HPDE6-E6E7 (cell line): ENCODE measurements around the gene GMDS.

ENCODE experiments used
- DNase-seq: peaks from one replicate; pipeline ENCODE4 v3.0.0; 2011; ENCODE audit warnings: missing footprints; ENCODE audit errors: extremely low spot score

GMDS gene

DNA sequence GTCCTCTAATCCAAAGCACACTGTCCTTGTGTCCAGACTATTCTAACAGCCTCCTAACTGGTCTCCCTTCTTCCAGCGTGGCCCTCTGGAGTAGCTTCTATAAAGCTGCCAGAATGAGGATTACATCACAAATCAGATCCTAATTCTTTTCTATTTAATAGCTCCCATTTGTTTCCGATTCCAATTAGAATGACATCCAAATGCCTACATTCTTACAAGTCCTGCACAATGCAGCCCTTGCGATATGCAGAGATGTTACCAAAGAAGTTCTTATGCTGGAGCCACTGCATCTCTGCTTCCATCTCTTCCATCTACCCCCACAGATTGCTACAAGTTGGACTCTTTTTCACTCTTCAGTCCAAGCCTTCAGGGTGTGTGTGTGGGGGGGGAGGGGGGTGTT, 40.0 kb downstream of the GMDS start:
- DNase-seq, result no peak

DNA sequence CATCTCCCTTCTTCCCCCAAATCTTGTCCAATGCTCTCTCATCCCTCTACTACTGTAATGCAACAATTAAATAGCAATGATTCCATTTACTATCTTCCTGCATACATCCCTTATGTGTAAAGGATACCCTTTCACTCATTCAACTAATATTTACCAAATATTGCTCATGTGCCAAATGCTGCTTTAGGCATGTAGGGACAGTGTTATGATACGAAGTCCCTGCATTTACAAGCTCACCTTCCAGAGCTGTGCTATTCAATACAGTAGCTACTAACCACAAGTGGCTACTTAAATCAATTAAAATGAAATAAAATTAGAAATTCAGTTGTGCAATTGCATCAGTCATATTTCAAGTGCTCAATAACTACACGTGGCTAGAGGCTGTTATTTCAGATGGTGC, 41.1 kb downstream of the GMDS start:
- DNase-seq, result no peak

- no peak for DNase-seq
These were observed 42.1 kb downstream of the GMDS start for GRCh38 chr6:2203264-2203663.

DNA sequence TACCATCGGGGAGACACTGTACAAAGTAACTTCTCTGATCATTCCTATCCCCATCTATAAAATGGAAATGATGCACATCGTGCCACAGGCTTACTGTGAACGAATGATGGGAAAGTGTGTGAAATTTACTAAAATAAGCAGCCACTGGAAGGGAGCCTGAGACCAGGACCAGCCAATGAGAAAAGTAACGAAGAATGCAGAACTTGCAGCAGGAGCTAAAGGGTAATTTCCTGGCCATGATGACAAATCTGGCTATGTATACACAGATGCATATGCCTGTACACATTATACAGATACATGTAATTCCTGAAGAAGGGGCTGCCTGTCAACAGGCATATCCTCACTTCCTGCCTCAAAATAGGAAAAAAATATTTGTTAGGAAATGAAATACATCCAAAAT, 47.4 kb downstream of the GMDS start:
- DNase-seq, result no peak

DNA sequence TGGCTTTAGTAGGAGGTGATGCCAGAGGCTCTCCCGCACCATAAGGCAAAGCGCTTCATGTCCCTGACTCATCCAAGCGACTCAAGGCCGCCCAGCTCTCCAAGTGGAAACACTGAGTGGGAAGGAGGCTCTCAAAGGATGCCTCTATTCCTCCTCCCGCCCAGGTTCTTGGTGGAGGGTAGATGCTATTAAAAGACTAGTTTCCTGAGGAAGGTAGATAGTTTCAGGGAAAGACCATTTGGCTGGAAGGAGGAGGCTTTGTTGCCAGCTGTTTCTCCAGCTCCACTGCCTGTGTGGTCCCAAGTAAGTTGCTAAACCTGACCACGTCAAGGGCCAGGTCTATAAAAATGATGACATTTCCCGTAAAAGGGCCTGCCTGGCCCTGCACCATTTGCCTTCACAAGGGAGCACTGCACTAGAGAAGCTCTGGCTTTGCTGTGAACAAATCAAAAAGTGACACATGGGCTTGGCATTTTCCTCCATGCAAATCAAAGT, 48.2 kb downstream of the GMDS start:
- DNase-seq, result no peak

DNA sequence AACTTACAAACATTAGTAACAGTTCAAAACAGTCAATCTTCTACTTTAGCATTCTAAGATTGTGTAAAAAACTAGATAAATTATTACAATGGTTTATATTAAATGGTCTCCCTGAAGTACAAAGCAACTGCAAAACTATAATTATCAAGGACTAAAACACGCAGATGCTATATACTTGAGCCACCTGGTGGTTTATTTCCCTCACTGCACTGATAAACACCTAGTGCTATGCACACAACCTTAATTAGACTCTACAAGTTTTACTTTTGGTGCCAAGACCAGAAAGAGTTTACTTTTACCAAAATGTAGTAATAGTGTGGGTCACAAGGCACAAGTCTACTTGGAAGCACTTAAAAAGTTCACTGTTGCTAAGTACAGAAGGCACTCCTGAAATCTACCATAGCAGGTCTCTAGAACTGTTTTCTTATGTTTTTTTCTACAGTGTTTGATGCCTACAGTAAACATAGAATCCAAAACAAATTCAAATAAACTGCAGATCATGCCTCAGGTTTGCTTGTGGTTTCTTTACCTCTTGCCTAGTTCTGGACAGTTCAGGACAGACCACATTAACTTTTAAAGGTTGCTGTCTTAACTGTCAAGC, 49.2 kb downstream of the GMDS start:
- DNase-seq, result peak; percentile 10

DNA sequence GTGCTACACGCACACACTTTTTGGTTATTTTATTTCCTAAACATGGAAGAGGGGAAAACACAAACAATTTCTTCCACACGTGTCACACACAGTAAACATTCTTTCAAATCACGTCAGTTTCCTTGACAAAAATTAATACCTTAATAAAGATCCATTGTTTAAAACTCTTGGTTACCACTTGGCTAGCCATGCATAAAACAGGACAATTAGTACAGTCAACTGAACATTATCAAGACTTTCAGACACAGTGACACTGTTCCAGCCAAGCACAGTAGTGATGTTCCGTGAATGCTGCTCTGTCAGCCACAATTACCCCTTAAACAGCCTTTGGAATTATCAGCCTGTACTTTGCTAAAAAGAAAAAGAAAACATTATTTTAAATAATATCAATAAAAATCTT, 50.8 kb downstream of the GMDS start:
- DNase-seq, result no peak

DNA sequence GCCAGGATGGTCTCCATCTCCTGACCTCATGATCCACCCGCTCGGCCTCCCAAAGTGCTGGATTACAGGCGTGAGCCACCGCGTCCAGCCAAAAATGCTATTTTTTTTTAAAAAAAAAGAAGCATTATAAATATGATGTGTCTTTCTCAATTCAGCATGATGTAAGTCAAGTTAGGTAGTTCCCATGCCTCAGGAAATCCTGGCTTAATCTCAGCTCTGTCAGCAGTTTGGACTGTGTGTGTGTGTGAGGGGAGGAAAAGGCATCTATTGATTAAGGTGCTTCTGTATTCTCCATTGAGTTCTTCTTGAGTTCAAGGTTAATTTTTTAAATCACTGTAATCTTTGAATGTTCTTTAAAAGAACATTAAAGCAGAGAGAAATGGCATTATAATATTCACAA, 51.5 kb downstream of the GMDS start:
- no peak for DNase-seq

- no peak for DNase-seq
These were observed 52.4 kb downstream of the GMDS start for GRCh38 chr6:2192976-2193375.

- DNase-seq, result no peak
These were observed 54.0 kb downstream of the GMDS start for GRCh38 chr6:2191390-2191740.

DNA sequence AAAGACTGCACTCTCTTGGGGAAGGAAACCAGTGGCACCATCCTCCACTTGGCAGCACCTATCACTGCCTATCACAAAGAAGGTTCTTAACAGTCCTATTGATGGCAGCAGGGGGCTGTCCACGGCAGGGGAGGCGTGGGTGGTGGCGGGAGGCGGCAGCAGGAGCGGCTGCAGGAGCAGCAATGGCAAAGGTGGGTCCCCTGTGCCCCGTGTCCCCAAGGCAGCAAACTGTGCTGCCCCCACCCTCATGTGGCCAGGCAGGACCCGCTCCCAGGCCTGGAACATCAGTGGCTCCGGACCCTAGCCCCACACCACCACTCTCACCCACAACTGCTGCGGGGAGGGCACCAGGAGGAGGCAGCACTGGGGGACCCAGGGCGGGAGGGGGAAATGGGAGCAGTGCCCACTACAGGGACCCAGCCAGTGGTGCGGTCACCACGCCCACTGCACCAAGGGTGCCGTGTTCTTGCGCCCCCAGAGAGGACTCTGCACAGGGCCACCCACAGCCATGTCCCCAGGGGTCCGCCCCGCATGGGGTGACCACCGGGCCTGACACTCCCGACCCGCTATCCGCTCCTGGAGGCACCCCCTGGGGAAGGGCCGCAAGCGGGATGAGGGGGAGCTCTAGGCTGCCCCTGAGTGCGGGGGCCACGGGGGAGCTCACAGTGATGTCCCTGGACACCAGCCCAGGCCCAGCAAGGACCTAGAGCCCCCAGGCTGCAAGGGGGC, 54.6 kb downstream of the GMDS start:
- DNase-seq, result no peak

- no peak for DNase-seq
These were observed 56.5 kb downstream of the GMDS start for GRCh38 chr6:2188856-2189384.

- DNase-seq, result no peak
These were observed 57.0 kb downstream of the GMDS start for GRCh38 chr6:2188397-2188796.

GRCh38 chr6:2187826-2188225, 57.6 kb downstream of the GMDS start:
- no peak for DNase-seq

DNA sequence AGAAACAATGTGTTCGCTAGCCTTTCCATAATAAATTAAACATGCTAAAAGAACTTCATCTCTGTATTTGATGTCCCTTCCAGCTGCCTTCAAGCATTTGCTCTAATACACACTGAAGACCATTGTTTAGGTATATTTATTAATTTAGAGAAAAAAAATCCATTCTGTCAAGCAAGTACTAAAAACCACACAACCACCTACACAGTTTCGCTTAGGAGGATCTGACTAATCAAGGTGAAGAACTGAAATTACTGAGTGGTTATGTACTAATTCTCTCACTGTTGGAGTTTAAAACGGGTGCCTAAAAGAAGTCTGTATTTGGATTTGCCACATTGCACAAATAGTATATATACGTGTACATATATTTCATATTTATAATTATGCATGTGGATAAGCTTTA, 58.9 kb downstream of the GMDS start:
- no peak for DNase-seq

DNA sequence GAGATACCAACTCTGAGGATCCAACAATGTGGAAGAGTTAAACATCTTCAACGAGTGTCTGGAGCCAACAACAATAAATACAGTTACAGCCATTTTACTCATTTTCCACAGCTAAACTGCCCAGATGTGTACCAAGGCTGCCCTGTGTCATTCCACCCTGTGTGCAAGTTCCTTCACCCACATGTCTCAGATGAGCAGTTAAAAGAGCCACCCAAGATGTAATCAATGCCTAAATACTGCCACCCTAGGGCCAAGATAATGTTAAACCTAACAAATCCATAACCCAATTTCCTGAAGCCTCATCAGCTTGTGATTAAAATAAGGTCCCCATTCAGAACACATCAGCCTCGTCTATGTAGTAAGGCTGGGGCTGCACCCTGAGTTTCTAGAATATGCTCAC, 59.9 kb downstream of the GMDS start:
- DNase-seq, result no peak

- DNase-seq, result no peak
These were observed 60.5 kb downstream of the GMDS start for GRCh38 chr6:2184700-2185455.

DNA sequence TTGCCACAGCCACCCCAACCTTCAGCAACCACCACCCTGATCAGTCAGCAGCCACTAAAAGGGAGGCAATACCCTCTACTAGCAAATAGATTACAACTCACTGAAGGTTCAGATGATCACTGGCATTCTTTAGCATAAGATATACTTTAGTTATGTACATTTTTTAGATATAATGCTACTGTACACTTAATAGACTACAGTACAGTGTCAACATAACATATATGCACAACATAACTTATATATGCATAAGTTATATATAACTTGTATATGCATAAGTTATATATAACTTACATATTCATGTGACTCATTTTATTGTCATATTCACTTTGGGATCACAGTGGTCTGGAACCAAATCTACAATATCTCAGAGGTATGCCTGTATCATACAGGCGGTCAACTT, 61.7 kb downstream of the GMDS start:
- no peak for DNase-seq

- no peak for DNase-seq
These were observed 62.2 kb downstream of the GMDS start for GRCh38 chr6:2183246-2183645.

GRCh38 chr6:2182251-2182650, 63.2 kb downstream of the GMDS start:
- DNase-seq, result no peak

DNA sequence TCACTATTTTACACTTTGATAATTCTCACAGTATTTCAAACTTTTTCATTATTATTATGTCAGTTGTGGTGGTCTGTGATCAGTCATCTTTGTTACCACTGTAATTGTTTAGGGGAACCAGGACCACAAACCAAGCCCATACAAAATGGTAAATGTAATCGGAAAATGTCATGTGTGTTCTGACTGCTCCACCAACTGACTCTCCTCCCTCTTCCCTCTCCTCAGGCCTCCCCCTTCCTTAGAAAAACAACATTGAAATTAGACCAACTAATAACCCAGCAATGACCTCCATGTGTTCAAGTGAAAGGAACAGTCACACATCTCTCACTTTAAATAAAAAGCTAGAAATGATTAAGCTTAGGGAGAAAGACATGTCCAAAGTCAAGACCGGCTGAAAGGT, 63.8 kb downstream of the GMDS start:
- no peak for DNase-seq

DNA sequence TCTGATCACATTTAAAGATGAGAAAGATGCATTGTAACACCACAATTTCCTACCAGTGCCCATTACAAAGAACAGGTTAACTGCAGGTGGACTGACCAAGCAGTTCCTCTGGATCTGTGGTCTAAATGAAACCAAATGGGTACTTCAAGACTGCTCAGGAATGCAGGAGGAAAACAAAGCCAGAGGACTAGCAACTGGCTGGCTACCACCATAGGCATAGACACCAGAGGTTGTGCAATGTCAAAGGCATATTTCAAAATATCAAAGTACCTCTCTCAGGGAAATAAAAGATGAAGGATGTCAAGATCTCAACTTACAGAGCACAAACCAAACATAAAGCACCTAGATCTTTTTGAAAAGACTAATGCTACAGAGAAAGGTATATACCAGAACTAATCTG, 65.5 kb downstream of the GMDS start:
- DNase-seq, result no peak

DNA sequence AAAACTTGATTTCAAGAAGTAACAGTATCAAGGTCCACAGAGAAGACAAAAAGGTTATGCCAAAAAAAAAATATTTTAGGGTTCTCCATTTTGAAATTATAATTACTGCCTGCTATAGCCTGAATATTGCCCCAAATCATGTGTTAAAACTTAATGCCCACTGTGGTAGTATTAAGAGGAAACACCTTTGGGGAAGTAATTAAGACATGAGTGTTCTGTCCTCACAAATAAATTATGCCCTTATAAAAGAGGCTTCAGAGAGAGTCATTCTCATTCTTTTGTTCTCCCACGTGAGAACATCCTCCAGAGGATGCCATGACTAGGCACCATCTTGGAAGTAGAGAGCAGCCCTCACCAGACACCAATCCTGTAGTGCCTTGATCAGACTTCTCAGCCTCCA, 66.2 kb downstream of the GMDS start:
- no peak for DNase-seq
